Small intestine (tissue), 7 donors: ENCODE measurements around the gene CACNA2D3. TPM values are rescaled to one million over a fixed set of nuclear protein-coding genes. Genes with fewer than 3 reads are reported as not detected.

Experiments
- DNase-seq, 2 donors: peaks; one replicate each; pipeline versions ENCODE4 v3.0.0 to v3.0.0-alpha.2; 2013
- FAIRE-seq: peaks from 2 replicates; lab custom pipeline; 2012; peaks lifted over from hg19 to GRCh38; lab: Jason Lieb, UNC
- H3K27ac ChIP-seq, 3 donors: one replicate each; pipeline ENCODE4 v1.5.1; 2013; ENCODE audit warnings: low read length in 2 of 3, mild to moderate bottlenecking in 2 of 3, control low read depth in 1 of 3, inconsistent platforms in 1 of 3, low read depth in 1 of 3, moderate library complexity in 1 of 3
- H3K27me3 ChIP-seq, 3 donors: one replicate each; pipeline ENCODE4 v1.6.1; 2013; ENCODE audit warnings: low read length in 3 of 3, inconsistent platforms in 1 of 3; ENCODE audit not compliant: control insufficient read depth in 3 of 3, insufficient read depth in 3 of 3
- H3K36me3 ChIP-seq, 3 donors: one replicate each; pipeline ENCODE4 v1.6.1; 2013; ENCODE audit warnings: low read length in 3 of 3, inconsistent platforms in 1 of 3, low read depth in 1 of 3, mild to moderate bottlenecking in 1 of 3, moderate library complexity in 1 of 3; ENCODE audit not compliant: control insufficient read depth in 3 of 3, insufficient read depth in 2 of 3
- H3K4me1 ChIP-seq, 3 donors: one replicate each; pipeline ENCODE4 v1.6.1; 2013; ENCODE audit warnings: low read length in 2 of 3, inconsistent platforms in 1 of 3, low read depth in 1 of 3, mild to moderate bottlenecking in 1 of 3, moderate library complexity in 1 of 3; ENCODE audit not compliant: control insufficient read depth in 3 of 3, insufficient read depth in 2 of 3
- H3K4me3 ChIP-seq, 3 donors: one replicate each; pipeline ENCODE4 v1.5.1; 2013; ENCODE audit warnings: low read length in 3 of 3, control low read depth in 1 of 3, inconsistent platforms in 1 of 3, low read depth in 1 of 3, mild to moderate bottlenecking in 1 of 3, moderate library complexity in 1 of 3
- H3K9me3 ChIP-seq, 2 donors: one replicate each; pipeline ENCODE4 v1.6.1; 2013; ENCODE audit warnings: low read depth in 1 of 2, low read length in 1 of 2; ENCODE audit not compliant: control insufficient read depth in 2 of 2, insufficient read depth in 1 of 2
- WGBS, 3 donors: extraction: QIAGEN DNeasy Blood & Tissue Kit; methylation state at CpG; one replicate each; pipeline ENCODE4 v1.1.7; 2013; 5-methylcytosine and 5-hydroxymethylcytosine counted together
- polyA plus RNA-seq, 4 donors: library from polyadenylated mRNA; stranded (reverse) in 3 of 4; unstranded in 1 of 4; fragments of 200-250 nt in 3 of 4; fragments of 120-200 nt in 1 of 4; gene quantifications; one replicate each; pipeline versions ENCODE4 v1.2.1 to v1.2.3, GENCODE V29; 2013
- donor health status: healthy with polysubstance abuse.
- donor health status: control.
- donor health status: control.
- donor health status: Bipolar disorder and iron deficiency.
- donor health status: healthy.

The CACNA2D3 gene
- polyA plus RNA-seq, 4 donors, result 0.27 to 0.61 TPM; not detected in 2

DNA sequence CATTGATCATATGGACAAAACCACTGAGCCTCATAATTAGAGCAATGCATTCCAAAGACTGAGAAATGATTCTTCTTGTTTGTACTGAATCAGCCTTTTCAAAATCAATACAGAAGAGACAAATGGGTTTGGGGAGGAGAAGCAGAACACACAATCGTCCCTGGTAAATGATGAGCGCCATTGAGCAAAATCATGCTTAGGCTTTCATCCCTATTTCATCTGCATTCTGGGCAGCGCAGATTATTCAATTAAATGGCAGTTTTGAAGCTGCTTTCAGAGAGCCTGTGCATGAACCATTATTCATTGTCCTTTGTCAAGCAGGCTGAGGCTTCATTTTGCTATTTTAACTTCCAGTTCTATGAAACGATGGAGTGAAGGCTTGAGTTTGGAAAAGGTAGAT lies 371.9 kb downstream of the CACNA2D3 start:
- Histone ChIP-seq H3K27me3 (no peaks in the 10 kb centered on the region), H3K27ac (no peak overlapping the region), H3K4me3 (no peak overlapping the region), H3K4me1 (no peaks in the 10 kb centered on the region), H3K36me3 (no peaks in the 10 kb centered on the region), H3K9me3 (no peaks in the 10 kb centered on the region)
- WGBS, 3 donors, result 88 to 96% (median 88%) methylated on average over 4 of the region's 4 CpGs
- no peak for DNase-seq
- no peak for FAIRE-seq

DNA sequence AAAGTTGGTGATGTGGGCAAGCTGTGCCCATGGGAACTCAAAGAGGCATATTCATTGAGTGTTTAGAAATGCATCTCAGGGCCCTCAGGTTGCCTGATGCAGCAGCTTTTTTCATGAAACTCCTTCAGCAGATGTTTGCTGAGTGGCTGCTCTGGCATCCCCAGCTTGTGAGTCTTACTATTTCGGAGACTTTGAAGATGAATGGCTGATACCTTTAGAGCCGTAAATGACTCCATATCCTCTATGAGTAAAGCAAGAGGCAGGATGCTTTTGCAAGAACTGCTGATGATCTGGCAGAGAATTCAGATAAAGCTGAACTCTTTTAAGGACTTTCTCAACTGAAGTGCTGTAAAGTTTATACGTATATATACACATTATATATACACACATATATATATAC lies 384.3 kb downstream of the CACNA2D3 start:
- WGBS, 3 donors, result 75 to 80% (median 75%) methylated on average over 3 of the region's 3 CpGs
- Histone ChIP-seq H3K27ac (no peak overlapping the region), H3K27me3 (peaks cover 0 to 2% (median 0%) of the 10 kb centered on the region in 3 donors), H3K36me3 (no peaks in the 10 kb centered on the region), H3K9me3 (no peaks in the 10 kb centered on the region), H3K4me1 (no peaks in the 10 kb centered on the region), H3K4me3 (no peak overlapping the region)
- FAIRE-seq (no peak), DNase-seq (no peak)

DNA sequence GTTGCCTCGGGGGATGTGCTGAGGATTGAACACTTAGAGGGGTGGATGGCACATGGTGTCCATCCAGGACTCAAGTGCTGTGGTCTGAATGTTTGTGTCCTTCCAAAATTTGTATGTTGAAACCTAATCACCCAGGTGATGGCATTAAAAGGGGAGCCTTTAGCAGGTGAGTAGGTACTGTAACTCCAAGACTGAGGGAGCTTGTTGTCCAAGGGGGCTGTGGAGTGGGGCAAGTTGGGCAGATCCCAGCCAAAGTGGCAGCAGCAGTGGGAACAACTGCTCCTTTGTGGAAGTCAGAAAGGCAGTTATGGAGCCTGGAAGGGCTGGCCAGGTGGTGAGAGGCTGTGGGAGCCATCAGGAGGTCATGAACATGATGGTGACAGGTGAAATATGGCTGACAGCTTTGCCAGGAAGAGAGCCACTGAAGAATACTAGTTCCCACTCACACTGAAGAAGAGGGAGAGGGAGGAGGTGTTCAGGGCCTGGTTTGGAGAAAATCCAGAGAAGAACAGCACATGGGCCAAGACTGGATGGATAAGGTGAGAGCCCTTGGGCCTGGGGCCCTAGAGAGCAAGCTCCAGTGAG lies 385.6 kb downstream of the CACNA2D3 start:
- H3K36me3 ChIP-seq, result no peaks in the 10 kb centered on the region
- H3K9me3 ChIP-seq, result no peaks in the 10 kb centered on the region
- H3K4me3 ChIP-seq, result no peak overlapping the region
- no peaks in the 10 kb centered on the region for H3K4me1 ChIP-seq
- H3K27me3 ChIP-seq, result peaks cover 0 to 2% (median 0%) of the 10 kb centered on the region in 3 donors
- 58 to 78% (median 71%) methylated on average over 1 of the region's 1 CpG for WGBS, 3 donors
- H3K27ac ChIP-seq, result no peak overlapping the region
- no peak for FAIRE-seq
- DNase-seq, result no peak

DNA sequence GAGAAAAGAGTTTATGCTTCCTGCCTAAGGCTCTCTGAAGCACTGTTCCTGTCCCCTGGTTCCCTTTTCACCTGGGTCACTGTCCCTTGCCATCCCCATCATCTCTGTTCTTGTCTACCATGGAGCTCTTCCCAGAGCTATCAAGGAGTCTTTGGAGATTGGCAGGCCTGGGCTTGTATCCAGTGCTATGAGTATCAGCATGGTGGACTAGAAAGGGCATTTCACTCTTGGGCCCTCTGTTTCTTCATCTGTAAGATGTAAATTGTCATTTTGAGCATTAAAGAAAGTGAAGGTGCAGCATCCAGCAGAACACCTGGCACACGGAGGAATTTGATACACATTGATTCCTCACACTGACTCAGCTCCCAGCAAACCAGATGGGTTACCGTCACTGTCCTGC lies 388.2 kb downstream of the CACNA2D3 start:
- Histone ChIP-seq H3K4me1 (no peaks in the 10 kb centered on the region), H3K4me3 (no peak overlapping the region), H3K9me3 (no peaks in the 10 kb centered on the region), H3K27ac (no peak overlapping the region), H3K36me3 (no peaks in the 10 kb centered on the region), H3K27me3 (no peaks in the 10 kb centered on the region)
- DNase-seq, result no peak
- WGBS, 3 donors, result 84 to 88% (median 86%) methylated on average over 2 of the region's 2 CpGs
- FAIRE-seq, result no peak

DNA sequence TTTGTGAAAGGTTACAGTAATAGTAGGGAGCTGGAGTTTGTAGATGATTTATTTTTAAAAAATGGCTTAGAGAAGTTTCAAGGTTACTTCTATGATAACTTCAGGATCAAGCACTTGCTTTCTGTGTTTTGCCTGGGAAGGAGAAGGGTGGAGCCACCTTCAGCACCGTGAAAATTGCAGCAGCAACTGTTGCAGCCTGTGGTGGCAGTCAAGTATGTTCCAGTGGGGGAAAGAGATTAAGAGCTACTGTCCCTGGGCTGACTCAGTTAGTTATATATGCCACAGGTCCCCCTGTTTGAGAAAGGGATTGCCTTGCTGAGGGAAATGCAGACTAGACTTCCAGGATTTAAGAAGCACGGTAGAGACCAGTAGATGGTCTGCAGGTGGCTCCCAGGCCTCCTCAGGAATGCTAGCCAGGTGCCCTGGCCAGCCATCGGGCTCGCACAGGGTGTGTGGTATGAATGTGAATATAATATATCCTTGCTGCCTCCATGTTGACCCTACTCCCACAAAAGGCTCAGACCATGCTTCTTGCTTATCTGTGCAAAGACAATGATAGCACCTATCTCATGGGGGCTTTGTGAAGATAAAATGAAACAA lies 389.5 kb downstream of the CACNA2D3 start:
- Histone ChIP-seq H3K36me3 (no peaks in the 10 kb centered on the region), H3K4me3 (no peak overlapping the region), H3K27ac (no peak overlapping the region), H3K9me3 (no peaks in the 10 kb centered on the region), H3K4me1 (no peaks in the 10 kb centered on the region), H3K27me3 (no peaks in the 10 kb centered on the region)
- WGBS, 3 donors, result 62 to 73% (median 65%) methylated on average over 4 of the region's 4 CpGs
- FAIRE-seq (no peak), DNase-seq (no peak)

DNA sequence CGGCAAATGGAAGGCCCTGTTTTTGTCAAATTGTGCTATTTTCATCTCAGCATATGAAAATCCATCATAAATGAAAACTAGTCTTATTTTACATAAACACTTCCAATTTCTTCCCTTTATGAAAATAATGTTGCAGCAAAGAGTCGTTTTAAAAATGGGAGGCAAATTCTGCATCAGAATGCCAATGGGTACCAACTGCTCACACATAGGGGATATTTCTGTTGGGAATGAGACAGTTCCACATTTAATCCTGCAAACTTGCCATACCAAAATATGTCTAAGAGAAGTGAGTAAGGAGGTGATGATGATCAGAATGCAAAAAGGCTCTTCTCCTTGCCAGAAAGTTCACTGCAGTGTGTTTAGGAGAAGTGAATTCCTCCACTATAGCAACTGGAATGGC lies 391.7 kb downstream of the CACNA2D3 start:
- no peaks in the 10 kb centered on the region for H3K36me3 ChIP-seq
- H3K27ac ChIP-seq, result no peak overlapping the region
- no peaks in the 10 kb centered on the region for H3K4me1 ChIP-seq
- H3K27me3 ChIP-seq, result no peaks in the 10 kb centered on the region
- 75 to 85% (median 85%) methylated on average over 2 of the region's 2 CpGs for WGBS, 3 donors
- no peaks in the 10 kb centered on the region for H3K9me3 ChIP-seq
- DNase-seq (no peak), FAIRE-seq (no peak)
- H3K4me3 ChIP-seq, result no peak overlapping the region

DNA sequence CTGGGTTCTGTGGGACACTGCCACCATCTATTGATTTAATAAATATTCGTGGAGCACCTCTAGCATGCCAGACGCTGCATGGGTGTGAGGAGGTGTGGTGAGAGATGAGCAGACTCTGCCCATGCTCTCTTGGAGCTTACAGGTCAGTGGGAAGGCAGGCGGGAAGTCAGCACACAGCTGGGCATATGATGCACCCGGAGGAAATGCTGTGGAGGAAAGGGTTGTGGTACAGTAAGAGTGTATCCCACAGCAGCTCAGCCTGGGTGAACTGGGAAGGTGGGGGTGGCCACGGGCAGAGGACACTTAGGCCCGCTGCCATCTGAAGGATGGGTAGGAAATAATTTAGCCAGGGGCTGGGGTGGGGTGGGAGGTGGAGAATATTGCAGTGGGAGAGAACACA lies 392.1 kb downstream of the CACNA2D3 start:
- no peaks in the 10 kb centered on the region for H3K4me1 ChIP-seq
- H3K36me3 ChIP-seq, result no peaks in the 10 kb centered on the region
- no peak for FAIRE-seq
- DNase-seq, result no peak
- no peak overlapping the region for H3K4me3 ChIP-seq
- no peak overlapping the region for H3K27ac ChIP-seq
- H3K27me3 ChIP-seq, result no peaks in the 10 kb centered on the region
- 71 to 80% (median 73%) methylated on average over 6 of the region's 6 CpGs for WGBS, 3 donors
- H3K9me3 ChIP-seq, result no peaks in the 10 kb centered on the region

DNA sequence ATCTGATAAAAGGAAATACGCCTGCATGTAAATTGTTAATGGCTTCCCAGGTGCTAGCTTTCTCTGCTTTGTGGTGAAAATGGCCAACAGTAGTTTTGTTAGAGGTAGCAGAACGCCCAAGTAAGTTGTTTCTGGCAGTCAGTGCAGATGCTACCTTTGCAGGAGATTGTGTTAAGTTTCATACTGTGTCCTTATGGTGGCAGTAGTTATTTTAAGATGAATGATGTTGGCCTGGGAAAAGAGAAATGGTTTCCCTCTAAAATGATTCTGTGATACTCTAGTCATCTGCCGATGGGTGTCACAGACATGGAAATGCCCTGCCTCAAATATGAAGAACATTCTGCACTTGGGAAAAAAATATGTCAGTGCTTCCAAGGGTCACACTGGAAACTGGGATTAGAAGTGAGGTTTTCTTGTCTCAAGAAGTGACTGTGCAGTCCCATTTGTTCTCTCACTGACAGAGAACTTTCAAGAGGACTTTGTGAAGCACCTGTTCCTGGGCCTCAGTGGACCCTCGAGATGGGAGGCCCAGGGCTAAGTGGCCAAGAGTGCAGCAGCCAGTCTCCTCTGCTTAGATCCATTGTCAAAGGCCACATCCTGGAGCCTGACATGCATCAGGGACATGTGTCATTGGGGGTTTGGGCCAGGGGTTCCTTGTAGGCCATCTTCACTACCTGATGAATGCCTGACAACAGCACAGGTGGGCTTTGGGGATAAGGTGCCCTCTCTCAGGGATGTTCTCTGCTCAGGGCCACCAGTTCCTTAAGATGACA lies 393.3 kb downstream of the CACNA2D3 start:
- Histone ChIP-seq H3K9me3 (no peaks in the 10 kb centered on the region), H3K4me3 (no peak overlapping the region), H3K4me1 (no peaks in the 10 kb centered on the region), H3K36me3 (no peaks in the 10 kb centered on the region), H3K27ac (no peak overlapping the region), H3K27me3 (no peaks in the 10 kb centered on the region)
- WGBS, 3 donors, result 50 to 67% (median 51%) methylated on average over 4 of the region's 4 CpGs
- DNase-seq, result no peak
- FAIRE-seq, result no peak
